ENCODE results near the gene RNLS. TPM values are rescaled to one million over a fixed set of nuclear protein-coding genes. Genes with fewer than 3 reads are reported as not detected.
"Not testable (repeated sequence)": the region's sequence is repeated elsewhere in the genome, so short reads cannot be mapped to it uniquely, and the experiment has no call there.

The RNLS gene
- total RNA-seq, 1 donor from 2014 or later: 24.7 TPM

DNA sequence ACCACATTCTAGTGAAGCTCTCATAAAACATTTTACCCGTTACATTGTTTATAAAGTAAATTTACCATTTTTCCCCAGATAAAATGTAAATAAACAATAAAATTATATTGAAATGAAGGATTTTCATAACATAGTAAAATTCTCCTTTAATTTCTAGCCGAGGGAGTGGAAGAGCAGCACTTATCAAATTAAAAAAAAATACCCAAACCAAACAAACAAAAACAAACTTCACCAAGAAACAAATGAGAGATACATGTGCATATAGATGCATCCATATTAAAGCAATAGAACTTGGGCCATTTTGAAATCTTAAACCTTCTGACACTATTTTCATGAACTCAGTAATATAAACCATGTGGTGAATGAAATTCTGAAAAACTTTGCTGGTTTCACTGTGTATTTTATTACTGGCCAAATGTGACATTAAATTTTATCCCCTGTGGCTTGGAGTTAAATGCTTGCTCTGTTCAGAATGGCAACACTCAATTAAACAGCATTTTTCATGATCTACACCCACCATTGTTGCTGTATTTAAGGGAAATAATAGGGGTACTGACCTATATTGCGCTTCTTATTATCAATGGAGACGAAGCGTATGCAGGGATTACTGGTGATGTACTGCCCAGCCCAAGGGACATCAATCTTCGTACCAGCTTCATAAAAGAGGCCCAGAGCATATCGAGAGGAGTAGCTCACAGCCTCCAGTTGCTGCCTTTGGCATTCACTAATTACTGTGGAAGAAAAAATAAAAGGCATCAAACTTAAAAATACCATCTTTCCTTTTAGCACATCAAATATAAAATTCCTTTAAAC, 220.9 kb downstream of the RNLS start:
- no peak for DNase-seq (ENCODE audit: low read depth)
- Histone ChIP-seq H3K36me3 (ENCODE audit: control insufficient read depth, insufficient read depth, low read length) (no peaks in the 10 kb centered on the region), H3K4me3 (ENCODE audit: low read depth, low read length) (no peak overlapping the region), H3K27me3 (ENCODE audit: control insufficient read depth, insufficient read depth, low read length) (no peaks in the 10 kb centered on the region)
- TF ChIP-seq, protein P1, sequence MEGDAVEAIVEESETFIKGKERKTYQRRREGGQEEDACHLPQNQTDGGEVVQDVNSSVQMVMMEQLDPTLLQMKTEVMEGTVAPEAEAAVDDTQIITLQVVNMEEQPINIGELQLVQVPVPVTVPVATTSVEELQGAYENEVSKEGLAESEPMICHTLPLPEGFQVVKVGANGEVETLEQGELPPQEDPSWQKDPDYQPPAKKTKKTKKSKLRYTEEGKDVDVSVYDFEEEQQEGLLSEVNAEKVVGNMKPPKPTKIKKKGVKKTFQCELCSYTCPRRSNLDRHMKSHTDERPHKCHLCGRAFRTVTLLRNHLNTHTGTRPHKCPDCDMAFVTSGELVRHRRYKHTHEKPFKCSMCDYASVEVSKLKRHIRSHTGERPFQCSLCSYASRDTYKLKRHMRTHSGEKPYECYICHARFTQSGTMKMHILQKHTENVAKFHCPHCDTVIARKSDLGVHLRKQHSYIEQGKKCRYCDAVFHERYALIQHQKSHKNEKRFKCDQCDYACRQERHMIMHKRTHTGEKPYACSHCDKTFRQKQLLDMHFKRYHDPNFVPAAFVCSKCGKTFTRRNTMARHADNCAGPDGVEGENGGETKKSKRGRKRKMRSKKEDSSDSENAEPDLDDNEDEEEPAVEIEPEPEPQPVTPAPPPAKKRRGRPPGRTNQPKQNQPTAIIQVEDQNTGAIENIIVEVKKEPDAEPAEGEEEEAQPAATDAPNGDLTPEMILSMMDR (IDR thresholded peaks at IDR 0.05; ENCODE audit: insufficient read depth, low read length, poor library complexity, severe bottlenecking): no peak

DNA sequence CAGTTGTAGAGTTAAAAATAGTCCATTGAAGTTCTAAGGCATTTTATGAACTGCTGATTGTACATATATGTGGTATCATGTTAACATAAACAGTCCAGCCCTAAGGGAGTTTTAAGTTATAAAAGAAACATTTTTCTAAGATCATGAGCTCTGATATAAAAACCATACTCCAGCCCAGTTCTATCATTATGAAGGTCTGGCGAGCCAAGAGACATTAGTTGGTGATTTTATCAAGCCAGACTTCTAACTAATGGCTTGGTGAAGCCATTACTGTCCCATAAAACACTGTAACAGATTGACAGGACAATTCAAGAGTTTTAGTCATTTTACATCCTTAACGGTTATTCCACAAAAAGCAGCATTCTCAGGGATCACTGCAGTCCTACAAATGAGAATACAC, 221.6 kb downstream of the RNLS start:
- DNase-seq (ENCODE audit: low read depth): no peak
- Histone ChIP-seq H3K27me3 (ENCODE audit: control insufficient read depth, insufficient read depth, low read length) (no peaks in the 10 kb centered on the region), H3K36me3 (ENCODE audit: control insufficient read depth, insufficient read depth, low read length) (no peaks in the 10 kb centered on the region), H3K4me3 (ENCODE audit: low read depth, low read length) (no peak overlapping the region)
- TF ChIP-seq, protein P1 (IDR thresholded peaks at IDR 0.05; ENCODE audit: insufficient read depth, low read length, poor library complexity, severe bottlenecking): no peak

DNA sequence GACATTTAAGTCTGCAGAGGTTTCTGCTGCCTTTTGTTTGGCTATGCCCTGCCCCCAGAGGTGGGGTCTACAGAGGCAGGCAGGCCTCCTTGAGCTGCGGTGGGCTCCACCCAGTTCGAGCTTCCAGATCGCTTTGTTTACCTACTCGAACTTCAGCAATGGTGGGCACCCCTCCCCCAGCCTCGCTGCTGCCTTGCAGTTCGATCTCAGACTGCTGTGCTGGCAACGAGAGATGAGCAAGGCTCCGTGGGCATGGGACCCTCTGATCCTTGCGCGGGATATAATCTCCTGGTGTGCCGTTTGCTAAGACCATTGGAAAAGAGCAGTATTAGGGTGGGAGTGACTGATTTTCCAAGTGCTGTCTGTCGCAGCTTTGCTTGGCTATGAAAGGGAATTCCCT, 227.4 kb downstream of the RNLS start:
- not testable (repeated sequence) for H3K27me3 ChIP-seq (ENCODE audit: control insufficient read depth, insufficient read depth, low read length); DNase-seq (ENCODE audit: low read depth); H3K4me3 ChIP-seq (ENCODE audit: low read depth, low read length); H3K36me3 ChIP-seq (ENCODE audit: control insufficient read depth, insufficient read depth, low read length)

DNA sequence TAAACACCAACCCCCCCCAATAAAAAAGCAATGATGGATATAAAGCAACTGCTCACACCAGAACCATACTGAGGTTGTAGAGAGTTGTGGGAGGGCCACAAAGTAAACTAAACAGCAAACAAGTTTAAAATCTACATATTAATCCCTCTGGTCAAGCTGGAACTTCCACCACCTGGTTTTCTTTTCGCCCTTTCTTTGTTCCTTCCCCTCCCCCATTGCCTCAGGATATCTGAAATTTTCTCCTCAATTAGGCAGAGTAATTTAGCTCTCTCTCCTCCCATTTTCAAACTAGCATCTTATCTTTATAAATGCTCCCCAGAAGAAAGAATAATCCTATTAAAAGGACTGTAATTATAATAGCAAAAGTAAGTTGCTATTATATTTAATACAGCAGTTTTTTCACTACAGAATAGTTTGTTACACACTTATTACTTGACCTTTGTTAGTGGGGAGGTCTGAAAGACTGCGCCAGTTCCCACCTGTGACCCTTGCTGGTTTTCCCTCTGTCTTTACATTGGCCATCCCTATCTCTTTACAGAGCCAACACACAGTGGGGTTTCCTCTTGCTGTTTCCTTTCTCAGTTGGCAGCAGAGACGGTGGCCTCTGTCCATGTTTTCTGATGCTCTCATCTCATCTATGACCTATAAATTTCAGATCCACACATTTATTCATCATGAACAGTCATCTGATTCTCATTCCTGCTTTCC, 235.4 kb downstream of the RNLS start:
- no peaks in the 10 kb centered on the region for H3K27me3 ChIP-seq (ENCODE audit: control insufficient read depth, insufficient read depth, low read length)
- TF ChIP-seq, protein P1 (IDR thresholded peaks at IDR 0.05; ENCODE audit: insufficient read depth, low read length, poor library complexity, severe bottlenecking): no peak
- no peak overlapping the region for H3K4me3 ChIP-seq (ENCODE audit: low read depth, low read length)
- no peaks in the 10 kb centered on the region for H3K36me3 ChIP-seq (ENCODE audit: control insufficient read depth, insufficient read depth, low read length)
- DNase-seq (ENCODE audit: low read depth): no peak

DNA sequence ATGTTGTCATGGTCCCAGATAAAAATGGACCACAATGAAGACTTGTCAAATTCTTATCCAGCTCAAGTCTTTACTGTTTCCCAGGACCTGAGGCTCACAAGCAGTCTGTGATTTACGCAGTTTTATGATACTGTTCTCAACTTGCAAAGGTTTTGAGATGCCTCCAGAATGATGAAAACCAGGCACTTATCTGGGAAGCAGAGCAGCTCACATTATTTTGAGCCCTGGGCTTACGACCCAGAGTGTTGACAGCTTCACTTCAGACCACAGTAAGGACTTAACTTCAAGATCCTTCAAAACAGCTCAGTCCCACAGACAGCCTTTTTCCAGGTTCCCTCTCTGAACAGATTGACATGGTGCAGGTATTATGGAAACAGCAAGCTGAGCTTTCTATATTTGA, 236.1 kb downstream of the RNLS start:
- TF ChIP-seq, protein P1 (IDR thresholded peaks at IDR 0.05; ENCODE audit: insufficient read depth, low read length, poor library complexity, severe bottlenecking): no peak
- Histone ChIP-seq H3K4me3 (ENCODE audit: low read depth, low read length) (no peak overlapping the region), H3K27me3 (ENCODE audit: control insufficient read depth, insufficient read depth, low read length) (no peaks in the 10 kb centered on the region), H3K36me3 (ENCODE audit: control insufficient read depth, insufficient read depth, low read length) (no peaks in the 10 kb centered on the region)
- DNase-seq (ENCODE audit: low read depth): no peak

DNA sequence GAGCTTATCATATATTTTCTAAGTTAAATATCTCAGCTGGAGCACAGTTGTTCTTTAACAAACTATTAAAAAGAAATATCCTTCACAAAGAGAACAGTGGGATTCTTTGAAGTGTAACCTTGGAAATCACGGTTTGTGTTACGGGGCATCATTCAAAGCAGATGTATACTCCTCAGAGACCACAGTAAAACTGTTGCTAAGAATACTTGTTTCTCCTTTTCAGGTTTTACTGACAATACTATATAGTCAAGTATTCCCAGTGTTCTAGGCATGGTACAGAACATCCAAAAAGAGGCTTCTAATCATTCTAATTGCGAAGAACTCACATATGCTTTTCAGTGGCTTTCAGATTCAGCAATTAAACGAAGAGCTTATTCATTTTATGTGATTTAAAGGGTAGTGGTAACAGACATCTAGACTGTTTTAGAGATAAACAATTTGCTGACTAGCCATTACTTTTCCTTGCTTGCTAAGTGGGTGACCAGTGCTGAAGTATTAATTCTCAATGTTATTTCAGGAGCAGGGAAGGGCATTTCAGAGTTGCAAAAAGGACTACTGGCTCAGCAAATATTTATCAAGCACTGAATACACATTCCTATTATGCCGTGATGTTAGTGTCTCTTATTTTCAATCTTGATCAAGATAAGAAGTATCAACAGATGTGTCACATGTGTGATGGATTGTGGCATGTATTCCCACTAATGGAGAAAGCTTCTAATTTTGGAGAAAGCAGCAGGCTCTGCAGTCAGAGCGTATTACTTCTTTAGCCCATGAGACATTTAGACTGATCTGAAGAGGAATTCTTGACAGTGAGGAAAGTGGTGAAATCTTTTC, 236.8 kb downstream of the RNLS start:
- TF ChIP-seq, protein P1 (IDR thresholded peaks at IDR 0.05; ENCODE audit: insufficient read depth, low read length, poor library complexity, severe bottlenecking): no peak
- Histone ChIP-seq H3K4me3 (ENCODE audit: low read depth, low read length) (no peak overlapping the region), H3K27me3 (ENCODE audit: control insufficient read depth, insufficient read depth, low read length) (no peaks in the 10 kb centered on the region), H3K36me3 (ENCODE audit: control insufficient read depth, insufficient read depth, low read length) (no peaks in the 10 kb centered on the region)
- no peak for DNase-seq (ENCODE audit: low read depth)
